ENCODE measurements around the gene GOLT1A.

The GOLT1A gene

GRCh38 chr1:204190212-204191211 lies 23.3 kb downstream of the GOLT1A start:
- peak; percentile 45 for DNase-seq

GRCh38 chr1:204188959-204189639 lies 24.7 kb downstream of the GOLT1A start:
- no peak for DNase-seq

GRCh38 chr1:204186597-204186996 lies 27.2 kb downstream of the GOLT1A start:
- no peak for DNase-seq

- DNase-seq = no peak
These were observed 32.7 kb downstream of the GOLT1A start for GRCh38 chr1:204181116-204181515.

GRCh38 chr1:204180133-204180532 lies 33.7 kb downstream of the GOLT1A start:
- no peak for DNase-seq

- DNase-seq = no peak
These were observed 35.1 kb downstream of the GOLT1A start for GRCh38 chr1:204178487-204179281.

- DNase-seq = no peak
These were observed 36.7 kb downstream of the GOLT1A start for GRCh38 chr1:204177133-204177532.

GRCh38 chr1:204176049-204176448 lies 37.7 kb downstream of the GOLT1A start:
- DNase-seq = no peak

- DNase-seq = no peak
These were observed 38.8 kb downstream of the GOLT1A start for GRCh38 chr1:204174958-204175357.

GRCh38 chr1:204172404-204173029 lies 41.3 kb downstream of the GOLT1A start:
- no peak for DNase-seq

- DNase-seq = no peak
These were observed 42.0 kb downstream of the GOLT1A start for GRCh38 chr1:204171751-204172178.

- DNase-seq = no peak
These were observed 43.2 kb downstream of the GOLT1A start for GRCh38 chr1:204170494-204171155.

- DNase-seq = no peak
These were observed 43.9 kb downstream of the GOLT1A start for GRCh38 chr1:204169858-204170257.

- no peak for DNase-seq
These were observed 46.1 kb downstream of the GOLT1A start for GRCh38 chr1:204167730-204168129.

- no peak for DNase-seq
These were observed 47.6 kb downstream of the GOLT1A start, which contains the start of gene REN for GRCh38 chr1:204166219-204166618. Gene REN, minus strand, starts transcription at chr1:204166337. Its CDS starts 44 bp downstream, at chr1:204166293.

- peak; percentile 9 for DNase-seq
These were observed 51.2 kb downstream of the GOLT1A start for GRCh38 chr1:204162494-204163074.

GRCh38 chr1:204161609-204162493 lies 51.9 kb downstream of the GOLT1A start:
- no peak for DNase-seq

GRCh38 chr1:204157962-204158361 lies 55.8 kb downstream of the GOLT1A start:
- DNase-seq = no peak

- DNase-seq = no peak
These were observed 57.9 kb downstream of the GOLT1A start for GRCh38 chr1:204155881-204156280.

- no peak for DNase-seq
These were observed 59.1 kb downstream of the GOLT1A start for GRCh38 chr1:204154568-204155255.
